AG04449 (cell line): ENCODE data around the gene ZFAND5.

ENCODE experiments used
- CTCF ChIA-PET: fragments of 350-600 bp; formaldehyde crosslinking; extraction: SDS; loops from one replicate; lab custom pipeline; 2021; ENCODE audit warnings: antibody characterized with exemption; lab: Yijun Ruan, JAX
- POLR2A ChIA-PET: fragments of 400-600, 350-600 bp; formaldehyde crosslinking; extraction: SDS; loops from one replicate; lab custom pipeline; 2020; ENCODE audit warnings: antibody characterized with exemption, inconsistent platforms; lab: Yijun Ruan, JAX
- DNase-seq: peaks from one replicate; pipeline ENCODE4 v3.0.0-alpha.2; 2010; ENCODE audit warnings: low read depth, low spot score
- H3K4me3 ChIP-seq: 2 replicates; pipeline ENCODE4 v1.5.1; 2011; ENCODE audit warnings: low read depth, mild to moderate bottlenecking, control low read depth, low read length
- TF ChIP-seq, protein P1 (sequence below): IDR thresholded peaks from one replicate; pipeline ENCODE4 v1.5.1; 2011; ENCODE audit warnings: mild to moderate bottlenecking, moderate library complexity, low read length, control low read depth, inconsistent platforms; ENCODE audit not compliant: insufficient read depth; ENCODE audit errors: missing control alignments

ZFAND5 gene

GRCh38 chr9:72365525-72366256, 683 bp upstream of the ZFAND5 start:
- DNase-seq = no peak
- TF ChIP-seq, protein P1, sequence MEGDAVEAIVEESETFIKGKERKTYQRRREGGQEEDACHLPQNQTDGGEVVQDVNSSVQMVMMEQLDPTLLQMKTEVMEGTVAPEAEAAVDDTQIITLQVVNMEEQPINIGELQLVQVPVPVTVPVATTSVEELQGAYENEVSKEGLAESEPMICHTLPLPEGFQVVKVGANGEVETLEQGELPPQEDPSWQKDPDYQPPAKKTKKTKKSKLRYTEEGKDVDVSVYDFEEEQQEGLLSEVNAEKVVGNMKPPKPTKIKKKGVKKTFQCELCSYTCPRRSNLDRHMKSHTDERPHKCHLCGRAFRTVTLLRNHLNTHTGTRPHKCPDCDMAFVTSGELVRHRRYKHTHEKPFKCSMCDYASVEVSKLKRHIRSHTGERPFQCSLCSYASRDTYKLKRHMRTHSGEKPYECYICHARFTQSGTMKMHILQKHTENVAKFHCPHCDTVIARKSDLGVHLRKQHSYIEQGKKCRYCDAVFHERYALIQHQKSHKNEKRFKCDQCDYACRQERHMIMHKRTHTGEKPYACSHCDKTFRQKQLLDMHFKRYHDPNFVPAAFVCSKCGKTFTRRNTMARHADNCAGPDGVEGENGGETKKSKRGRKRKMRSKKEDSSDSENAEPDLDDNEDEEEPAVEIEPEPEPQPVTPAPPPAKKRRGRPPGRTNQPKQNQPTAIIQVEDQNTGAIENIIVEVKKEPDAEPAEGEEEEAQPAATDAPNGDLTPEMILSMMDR = no peak
- CTCF ChIA-PET = interaction anchor here (0.7 to 8.4 kb wide), 12 partner anchors 9 to 453 kb away, joined by 3 to 74 read pairs (median 4); no protein-coding TSS in a partner anchor
- POLR2A ChIA-PET = interaction anchor here (0.6 to 2.9 kb wide), 48 partner anchors 9 to 786 kb away, joined by 3 to 51 read pairs (median 5); partner anchors contain the start of gene ANXA1
- H3K4me3 ChIP-seq = peak overlapping the region; percentile 62

DNA sequence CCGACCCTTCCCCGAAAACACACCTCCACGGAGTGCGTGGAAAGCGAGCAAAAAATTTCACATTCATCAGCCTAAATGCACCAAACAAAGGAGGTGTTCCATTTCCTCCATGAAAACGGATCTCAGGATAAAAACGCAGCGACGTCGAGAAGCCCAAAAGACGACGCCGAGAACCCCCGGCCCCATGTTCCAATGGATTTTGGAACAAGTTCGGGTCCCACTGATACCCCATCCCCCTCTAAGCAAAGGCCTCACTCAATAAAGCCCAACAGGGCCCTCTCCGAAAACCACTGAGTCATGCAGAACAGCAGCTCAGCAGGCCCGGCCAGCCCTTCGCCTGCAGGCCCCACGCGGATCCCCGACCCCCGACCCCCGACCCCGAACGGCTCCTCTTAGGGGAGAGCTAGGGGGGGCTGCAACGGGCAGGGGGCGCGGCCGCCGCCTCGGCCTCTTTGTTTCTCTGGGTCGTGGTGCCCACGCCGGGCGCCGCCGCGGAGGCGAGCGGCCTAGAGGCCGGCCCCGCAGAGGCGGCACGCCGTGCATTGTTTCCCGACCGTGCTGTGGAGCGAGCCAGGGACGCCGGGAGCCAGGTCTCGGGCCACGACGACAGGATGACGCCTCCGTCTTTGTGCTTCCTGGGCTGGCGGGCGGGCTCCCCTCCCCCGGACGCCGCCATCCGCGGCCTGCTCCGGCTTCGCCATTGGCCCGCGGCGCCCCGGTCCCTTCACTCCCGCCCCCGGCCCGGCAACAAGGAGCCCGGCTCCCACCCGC, 915 bp downstream of the ZFAND5 start:
- DNase-seq = no peak
- peak overlapping the region; percentile 77 for H3K4me3 ChIP-seq
- CTCF ChIA-PET = interaction anchor here (0.5 to 8.4 kb wide), 2 partner anchors 63 to 227 kb away, joined by 5 to 74 read pairs; no protein-coding TSS in a partner anchor
- TF ChIP-seq, protein P1 = no peak
- POLR2A ChIA-PET = interaction anchor here (0.5 to 2.9 kb wide), 22 partner anchors 8 to 415 kb away, joined by 3 to 51 read pairs (median 8); no protein-coding TSS in a partner anchor

GRCh38 chr9:72363236-72363635, 1.8 kb downstream of the ZFAND5 start:
- ChIA-PET CTCF (interaction anchor here (1.0 to 8.4 kb wide), 2 partner anchors 223 to 228 kb away, joined by 3 to 74 read pairs; no protein-coding TSS in a partner anchor), POLR2A (interaction anchor here (1.1 to 2.9 kb wide), 3 partner anchors 164 to 390 kb away, joined by 3 to 34 read pairs (median 4); no protein-coding TSS in a partner anchor)
- TF ChIP-seq, protein P1 = no peak
- peak overlapping the region; percentile 77 for H3K4me3 ChIP-seq
- no peak for DNase-seq

DNA sequence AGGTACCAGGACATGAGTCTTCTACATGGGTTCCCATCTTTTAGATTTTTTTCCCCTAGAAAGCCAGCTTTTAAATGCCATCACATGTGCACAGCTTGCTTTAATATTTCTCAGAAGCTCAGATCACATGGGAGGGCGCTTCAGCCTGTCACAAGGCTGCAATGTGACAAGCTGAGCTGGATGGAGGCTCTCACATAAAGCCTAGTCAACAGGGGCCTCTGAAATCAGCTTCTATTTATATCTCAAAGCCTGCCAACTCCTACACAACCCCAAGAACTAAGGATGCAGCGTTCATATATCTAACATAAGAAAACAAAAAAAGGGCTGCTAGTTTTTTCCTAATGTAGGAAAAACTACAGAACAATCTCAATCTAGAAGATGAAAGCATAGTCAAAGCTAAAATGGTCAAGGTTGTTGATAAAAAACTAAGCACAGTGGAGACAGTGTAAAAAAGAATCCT, 2.3 kb downstream of the ZFAND5 start:
- peak overlapping the region; percentile 77 for H3K4me3 ChIP-seq
- ChIA-PET CTCF (interaction anchor here (1.0 to 8.4 kb wide), 4 partner anchors 77 to 235 kb away, joined by 3 to 74 read pairs (median 3); no protein-coding TSS in a partner anchor), POLR2A (interaction anchor here (1.1 to 1.4 kb wide), 4 partner anchors 21 to 390 kb away, joined by 3 to 7 read pairs (median 4); no protein-coding TSS in a partner anchor)
- TF ChIP-seq, protein P1 = no peak
- DNase-seq = no peak

- ChIA-PET POLR2A (interaction anchor here (1.1 to 1.4 kb wide), 5 partner anchors 22 to 391 kb away, joined by 3 to 7 read pairs (median 4); no protein-coding TSS in a partner anchor), CTCF (interaction anchor here (0.8 to 8.4 kb wide), 6 partner anchors 66 to 391 kb away, joined by 3 to 74 read pairs (median 3); no protein-coding TSS in a partner anchor)
- TF ChIP-seq, protein P1 = no peak
- H3K4me3 ChIP-seq = peak overlapping the region; percentile 77
- DNase-seq = no peak
Observed at GRCh38 chr9:72362118-72362531, 2.9 kb downstream of the ZFAND5 start.
